ENCODE measurements around the gene ALPK1. TPM values are rescaled to one million over a fixed set of nuclear protein-coding genes. Genes with fewer than 3 reads are reported as not detected.

The ALPK1 gene
- total and polyA plus RNA-seq, 2 of the 8 experiments (the other 6 are each of a cell fraction or from before 2014, with no cell fraction given), result 0.08 to 0.43 TPM

- TF ChIP-seq CHD7 (IDR thresholded peaks at IDR 0.05; ENCODE audit: insufficient replicate concordance, low read length), result no peak
These were observed 24.9 kb downstream of the ALPK1 start (continued) for GRCh38 chr4:112321776-112322684.
